NB4 (cell line): Measurements from ENCODE around the gene PRDX2.
"Not testable (repeated sequence)": the region's sequence is repeated elsewhere in the genome, so short reads cannot be mapped to it uniquely, and the experiment has no call there.

Experiments used
- DNase-seq: peaks from one replicate; pipeline ENCODE4 v3.0.0; 2010; ENCODE audit warnings: low read depth
- H3K4me3 ChIP-seq: one replicate; pipeline ENCODE4 v1.5.1; 2011; ENCODE audit warnings: mild to moderate bottlenecking, low read depth, low read length, moderate library complexity
- MYC ChIP-seq: IDR thresholded peaks from 2 replicates; pipeline ENCODE4 v1.6.1; 2011; ENCODE audit warnings: low read depth, low read length
- POLR2A ChIP-seq: IDR thresholded peaks from 2 replicates; pipeline ENCODE4 v1.6.1; 2011; ENCODE audit warnings: mild to moderate bottlenecking; ENCODE audit not compliant: insufficient read length; ENCODE audit errors: extremely low read depth
- TF ChIP-seq, protein P1 (sequence below): IDR thresholded peaks from one replicate; pipeline ENCODE4 v1.5.1; 2012; ENCODE audit warnings: low read depth, low read length
- TF ChIP-seq, protein P2 (sequence below): IDR thresholded peaks from 2 replicates; pipeline ENCODE4 v1.6.1; 2011; ENCODE audit warnings: low read depth, low read length

The PRDX2 gene

DNA sequence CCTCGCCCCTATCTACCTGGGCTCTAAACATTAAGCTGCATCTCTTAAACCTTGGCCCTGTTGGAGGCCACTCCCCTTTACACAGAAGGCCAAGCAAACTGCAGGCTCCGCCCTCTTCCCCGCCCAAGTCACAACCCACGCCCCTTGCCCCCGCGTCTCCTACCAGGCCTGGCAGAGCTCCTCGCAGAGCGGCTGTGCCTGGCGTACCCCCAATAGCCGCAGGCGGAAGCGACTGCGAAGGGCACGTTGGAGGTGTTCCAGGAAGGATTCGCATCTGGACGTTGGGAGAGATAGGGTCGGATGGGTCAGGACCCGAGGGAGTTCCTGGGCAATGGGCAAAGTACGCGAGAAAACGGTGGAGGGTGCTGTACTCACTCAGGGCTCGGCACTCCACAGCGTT, 26.9 kb upstream of the PRDX2 start:
- TF ChIP-seq, protein P1, sequence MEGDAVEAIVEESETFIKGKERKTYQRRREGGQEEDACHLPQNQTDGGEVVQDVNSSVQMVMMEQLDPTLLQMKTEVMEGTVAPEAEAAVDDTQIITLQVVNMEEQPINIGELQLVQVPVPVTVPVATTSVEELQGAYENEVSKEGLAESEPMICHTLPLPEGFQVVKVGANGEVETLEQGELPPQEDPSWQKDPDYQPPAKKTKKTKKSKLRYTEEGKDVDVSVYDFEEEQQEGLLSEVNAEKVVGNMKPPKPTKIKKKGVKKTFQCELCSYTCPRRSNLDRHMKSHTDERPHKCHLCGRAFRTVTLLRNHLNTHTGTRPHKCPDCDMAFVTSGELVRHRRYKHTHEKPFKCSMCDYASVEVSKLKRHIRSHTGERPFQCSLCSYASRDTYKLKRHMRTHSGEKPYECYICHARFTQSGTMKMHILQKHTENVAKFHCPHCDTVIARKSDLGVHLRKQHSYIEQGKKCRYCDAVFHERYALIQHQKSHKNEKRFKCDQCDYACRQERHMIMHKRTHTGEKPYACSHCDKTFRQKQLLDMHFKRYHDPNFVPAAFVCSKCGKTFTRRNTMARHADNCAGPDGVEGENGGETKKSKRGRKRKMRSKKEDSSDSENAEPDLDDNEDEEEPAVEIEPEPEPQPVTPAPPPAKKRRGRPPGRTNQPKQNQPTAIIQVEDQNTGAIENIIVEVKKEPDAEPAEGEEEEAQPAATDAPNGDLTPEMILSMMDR, result no peak
- no peak for TF ChIP-seq POLR2A
- TF ChIP-seq, protein P2, sequence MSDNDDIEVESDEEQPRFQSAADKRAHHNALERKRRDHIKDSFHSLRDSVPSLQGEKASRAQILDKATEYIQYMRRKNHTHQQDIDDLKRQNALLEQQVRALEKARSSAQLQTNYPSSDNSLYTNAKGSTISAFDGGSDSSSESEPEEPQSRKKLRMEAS, result no peak
- TF ChIP-seq MYC, result no peak
- no peak overlapping the region for H3K4me3 ChIP-seq
- DNase-seq, result no peak

DNA sequence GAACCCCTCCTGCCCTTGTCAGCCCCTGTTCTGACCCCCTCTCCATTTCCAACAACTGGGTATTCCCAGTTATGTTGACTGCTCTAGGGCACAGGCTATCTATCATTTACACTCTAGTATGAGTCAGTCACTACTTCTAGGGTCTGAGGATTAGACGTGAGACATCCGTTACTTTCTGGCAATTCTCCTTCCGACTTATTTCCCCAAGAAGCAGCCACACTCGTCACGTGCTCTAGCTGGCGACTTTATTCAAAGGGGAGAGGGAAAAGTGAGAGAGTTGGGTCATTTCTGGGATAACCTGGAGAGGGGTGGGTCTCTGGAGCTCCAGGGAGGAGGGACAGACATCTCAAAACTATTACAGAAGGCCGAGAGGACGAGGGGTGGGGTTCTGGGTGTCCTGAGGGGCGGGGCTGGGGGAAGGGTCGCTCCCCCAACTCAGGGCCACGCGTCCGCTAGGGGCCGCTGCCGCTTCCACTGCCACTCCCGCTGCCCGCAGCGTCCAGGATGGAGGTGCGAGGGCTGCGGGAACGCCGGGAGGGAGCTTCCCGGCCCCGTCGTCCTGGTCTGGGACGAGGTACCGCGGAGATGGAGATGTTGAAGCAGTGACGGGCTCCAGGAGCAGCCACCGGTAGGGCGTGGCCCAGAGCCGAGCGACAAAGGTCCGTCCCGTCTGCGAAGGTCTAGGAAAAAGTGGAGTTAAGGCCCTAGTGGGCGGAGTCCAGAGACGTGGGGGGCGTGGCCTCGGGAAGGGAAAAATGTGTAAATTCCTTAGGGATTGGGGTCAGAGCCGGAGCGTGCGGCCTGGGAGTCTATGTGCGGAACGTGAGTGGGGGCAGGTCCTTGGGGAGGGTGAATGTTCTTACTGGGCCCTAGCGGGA, 23.9 kb upstream of the PRDX2 start:
- no peak for DNase-seq
- TF ChIP-seq POLR2A, result no peak
- TF ChIP-seq MYC, result no peak
- TF ChIP-seq, protein P2, result no peak
- TF ChIP-seq, protein P1, result no peak
- H3K4me3 ChIP-seq, result no peak overlapping the region

DNA sequence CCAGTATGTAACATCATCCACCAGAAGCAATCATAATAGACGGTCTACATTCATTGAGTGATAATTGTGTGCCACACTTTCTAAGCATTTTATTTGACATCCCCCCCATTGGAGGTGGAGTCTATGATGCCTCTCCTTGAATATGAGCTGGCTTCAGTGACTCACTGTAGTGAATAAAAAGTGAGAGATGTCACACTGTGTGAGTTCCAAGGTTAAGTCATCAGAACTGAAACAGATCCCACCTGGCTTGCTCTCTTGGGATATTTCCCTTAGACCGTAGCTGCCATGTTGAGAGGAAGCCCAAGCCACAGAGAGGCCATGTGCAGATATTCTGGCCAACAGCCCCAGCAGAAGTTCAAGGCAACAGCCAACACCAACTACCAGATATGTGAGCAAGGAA, 20.2 kb upstream of the PRDX2 start:
- TF ChIP-seq MYC (no peak), POLR2A (no peak)
- TF ChIP-seq, protein P2, result no peak
- TF ChIP-seq, protein P1, result no peak
- H3K4me3 ChIP-seq, result no peak overlapping the region
- no peak for DNase-seq

DNA sequence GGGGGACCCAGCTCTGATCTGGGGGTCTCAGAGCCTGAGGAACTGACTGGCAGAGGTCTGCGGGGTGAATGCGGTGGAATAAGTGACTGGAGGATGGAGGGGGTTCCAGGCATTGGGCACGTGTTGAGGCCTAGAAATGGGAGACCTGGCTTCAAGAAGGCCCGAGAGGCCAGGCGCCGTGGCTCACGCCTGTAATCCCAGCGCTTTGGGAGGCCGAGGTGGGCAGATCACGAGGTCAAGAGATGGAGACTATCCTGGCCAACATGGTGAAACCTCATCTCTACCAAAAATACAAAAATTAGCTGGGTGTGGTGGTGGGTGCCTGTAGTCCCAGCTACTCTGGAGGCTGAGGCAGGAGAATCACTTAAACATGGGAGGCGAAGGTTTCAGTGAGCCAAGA, 16.2 kb upstream of the PRDX2 start:
- not testable (repeated sequence) for DNase-seq, H3K4me3 ChIP-seq

DNA sequence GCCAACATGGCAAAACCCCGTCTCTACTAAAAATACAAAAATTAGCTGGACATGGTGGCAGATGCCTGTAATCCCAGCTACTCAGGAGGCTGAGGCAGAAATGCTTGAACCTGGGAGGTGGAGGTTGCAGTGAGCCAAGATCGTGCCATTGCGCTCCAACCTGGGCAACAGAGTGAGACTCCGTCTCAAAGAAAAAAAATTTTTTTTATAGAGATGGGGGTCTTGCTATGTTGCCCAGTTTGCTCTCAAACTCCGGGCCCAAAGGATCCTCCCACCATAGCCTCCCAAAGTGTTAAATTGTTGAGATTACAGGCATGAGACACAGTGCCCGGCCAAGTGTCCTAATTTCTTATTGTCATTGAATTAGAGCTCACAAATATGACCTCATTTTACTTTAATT, 15.6 kb upstream of the PRDX2 start:
- not testable (repeated sequence) for DNase-seq, H3K4me3 ChIP-seq

DNA sequence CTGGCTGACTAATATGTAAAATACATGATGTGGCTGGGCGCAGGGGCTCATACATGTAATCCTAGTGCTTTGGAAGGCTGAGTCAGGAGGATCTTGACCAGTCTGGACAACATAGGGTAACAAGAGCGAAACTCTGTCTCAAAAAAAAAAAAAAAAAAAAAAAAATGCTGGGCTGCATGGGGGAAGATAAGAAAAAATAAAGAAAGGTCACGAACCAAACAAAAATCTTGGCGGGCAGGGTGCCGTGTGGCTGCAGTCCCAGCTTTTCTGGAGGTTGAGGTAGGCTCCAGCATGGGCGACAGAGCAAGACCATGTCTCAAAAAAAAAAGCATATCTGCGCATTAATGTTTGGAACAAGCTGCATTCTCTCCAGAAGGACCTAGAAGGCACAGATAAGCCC, 13.5 kb upstream of the PRDX2 start:
- TF ChIP-seq MYC (no peak), POLR2A (no peak)
- TF ChIP-seq, protein P2, result no peak
- TF ChIP-seq, protein P1, result no peak
- no peak overlapping the region for H3K4me3 ChIP-seq
- no peak for DNase-seq
